HG02763 (cell line): Measurements from ENCODE around the gene ADAT2.
"Not testable (repeated sequence)": the region's sequence is repeated elsewhere in the genome, so short reads cannot be mapped to it uniquely, and the experiment has no call there.

Source experiments
- ATAC-seq: cut with Tn5 transposase; IDR thresholded peaks from one replicate; pipeline ENCODE4 v1.9.1; 2021; ENCODE audit warnings: mild to moderate bottlenecking, moderate library complexity; ENCODE audit not compliant: unreplicated experiment

The ADAT2 gene

GRCh38 chr6:143450453-143451371, at the start of gene ADAT2, which contains the start of gene PEX3:
Gene ADAT2 (minus strand): TSS chr6:143450695. CDS start chr6:143450658, 37 bp downstream.
Gene PEX3 (plus strand): TSS chr6:143450805. CDS start chr6:143451043, 238 bp downstream.
- peak; percentile 98 for ATAC-seq

- no peak for ATAC-seq
Observed at GRCh38 chr6:143498428-143498827, 47.9 kb upstream of the ADAT2 start.

DNA sequence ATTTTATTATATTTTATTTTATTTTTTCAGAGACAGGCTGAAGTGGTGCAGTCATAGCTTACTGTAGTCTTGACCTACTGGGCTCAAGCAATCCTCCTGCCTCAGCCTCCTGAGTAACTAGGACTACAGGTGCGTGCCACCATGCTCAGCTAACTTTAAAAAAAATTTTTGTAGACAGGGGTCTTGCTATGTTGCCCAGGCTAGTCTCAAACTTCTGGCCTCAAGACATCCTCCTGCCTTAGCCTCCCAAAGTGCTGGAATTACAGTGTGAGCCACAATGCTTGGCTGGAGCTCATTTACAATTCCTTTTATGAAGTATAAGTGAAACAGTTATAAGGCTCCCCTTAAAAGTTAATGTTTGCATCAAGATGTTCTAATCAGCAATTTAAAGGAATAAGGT, 46.5 kb upstream of the ADAT2 start:
- no peak for ATAC-seq

GRCh38 chr6:143490775-143491174, 40.3 kb upstream of the ADAT2 start:
- no peak for ATAC-seq

- ATAC-seq, result no peak
Observed at GRCh38 chr6:143490244-143490643, 39.7 kb upstream of the ADAT2 start.

DNA sequence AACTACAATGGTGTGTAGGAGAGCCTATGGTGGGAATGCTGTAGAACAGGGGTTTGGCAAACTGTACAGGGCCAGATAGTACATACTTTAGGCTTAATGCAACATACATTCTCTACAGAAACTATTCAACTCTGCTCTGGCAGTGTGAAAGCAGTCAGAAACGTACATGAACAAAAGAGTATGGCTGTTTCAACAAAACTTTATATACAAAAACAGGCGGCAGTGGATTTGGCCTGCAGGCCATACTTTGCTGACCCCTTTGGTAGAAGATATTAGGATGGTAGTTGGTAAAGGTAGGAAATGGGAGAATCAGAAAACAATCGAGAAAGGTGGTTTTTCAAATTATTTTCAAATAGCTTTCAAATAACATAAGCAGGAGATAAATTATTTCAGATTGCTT, 36.3 kb upstream of the ADAT2 start:
- no peak for ATAC-seq

DNA sequence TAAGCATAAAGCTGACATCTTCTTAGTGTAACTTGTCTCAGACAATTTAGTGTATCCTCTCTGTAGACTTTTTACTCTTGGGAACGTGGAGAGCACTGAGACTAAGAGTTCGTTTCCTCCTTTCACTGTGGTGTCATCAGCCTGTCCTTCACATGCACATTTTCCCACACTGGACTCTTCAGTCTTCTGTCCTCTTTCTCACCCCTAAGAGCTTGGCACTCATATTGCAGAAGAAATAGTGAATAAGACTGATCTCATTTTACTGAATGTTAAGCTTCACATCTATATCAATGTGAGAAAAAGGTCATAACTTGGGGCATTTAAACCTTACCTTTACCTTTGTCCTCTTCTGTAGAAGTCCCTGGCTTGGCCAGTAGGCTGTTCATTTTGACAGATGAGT, 35.5 kb upstream of the ADAT2 start:
- no peak for ATAC-seq

DNA sequence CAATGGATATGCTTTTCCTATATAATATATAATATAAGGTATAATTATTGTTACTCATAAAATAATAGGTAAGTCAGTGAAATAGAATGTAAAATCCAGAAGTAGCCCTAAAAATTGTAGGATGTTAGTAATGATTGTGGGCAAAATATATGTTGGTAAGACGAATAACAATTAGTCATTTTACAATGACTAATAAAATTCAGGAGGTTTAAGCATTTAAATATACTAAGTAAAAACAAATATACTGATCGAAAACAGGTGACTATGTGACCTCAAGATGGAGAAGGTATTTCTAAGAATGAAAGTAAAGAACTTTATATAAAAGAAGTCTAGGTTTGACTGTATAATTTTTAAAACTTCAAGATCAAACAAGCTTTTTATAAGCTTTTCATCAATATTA, 32.1 kb upstream of the ADAT2 start:
- no peak for ATAC-seq

DNA sequence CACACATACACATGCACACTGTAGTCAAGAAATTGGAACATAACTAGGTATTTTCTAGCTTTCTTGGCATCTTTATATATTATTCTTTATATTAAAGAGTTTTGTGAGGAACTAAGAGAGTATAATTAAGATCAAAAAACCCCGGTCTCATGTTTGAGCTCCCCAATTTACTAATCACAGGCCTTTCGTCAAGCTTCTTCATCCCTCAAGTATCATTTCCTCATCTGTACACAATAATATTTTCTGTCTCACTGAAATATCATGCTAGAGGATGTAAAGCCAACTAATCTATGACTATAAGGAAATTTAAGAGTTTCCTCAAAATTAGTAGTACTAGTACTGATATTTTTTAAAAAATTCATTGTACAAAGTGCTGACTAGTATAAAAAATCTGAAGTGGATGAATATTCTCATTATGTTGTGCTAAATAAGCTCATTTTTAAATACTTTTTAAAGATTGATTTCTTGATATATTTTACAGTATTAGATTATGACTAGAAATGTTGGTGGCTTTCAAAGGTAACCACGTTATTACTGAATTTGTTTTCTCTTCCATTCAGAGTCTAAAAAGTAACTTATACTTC, 28.1 kb upstream of the ADAT2 start:
- ATAC-seq, result no peak

DNA sequence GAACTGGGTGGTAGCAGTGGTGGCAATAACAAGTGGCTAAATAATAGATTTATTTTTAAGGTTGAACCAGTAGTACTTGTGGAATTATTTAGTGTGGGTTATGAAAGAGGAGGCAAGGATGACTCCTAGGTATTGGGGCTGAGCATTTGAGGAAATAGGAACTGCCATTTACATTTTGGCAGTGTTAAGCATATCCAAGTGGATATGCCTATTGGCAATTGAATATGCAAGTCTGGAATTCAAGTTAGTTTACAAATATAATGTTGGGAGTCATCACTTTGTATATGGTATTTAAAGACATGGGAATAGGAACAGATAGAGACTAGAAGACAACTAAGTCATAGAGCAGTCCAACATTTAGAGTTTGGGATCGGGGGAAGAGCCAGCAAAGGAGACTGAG, 26.1 kb upstream of the ADAT2 start:
- ATAC-seq, result no peak

DNA sequence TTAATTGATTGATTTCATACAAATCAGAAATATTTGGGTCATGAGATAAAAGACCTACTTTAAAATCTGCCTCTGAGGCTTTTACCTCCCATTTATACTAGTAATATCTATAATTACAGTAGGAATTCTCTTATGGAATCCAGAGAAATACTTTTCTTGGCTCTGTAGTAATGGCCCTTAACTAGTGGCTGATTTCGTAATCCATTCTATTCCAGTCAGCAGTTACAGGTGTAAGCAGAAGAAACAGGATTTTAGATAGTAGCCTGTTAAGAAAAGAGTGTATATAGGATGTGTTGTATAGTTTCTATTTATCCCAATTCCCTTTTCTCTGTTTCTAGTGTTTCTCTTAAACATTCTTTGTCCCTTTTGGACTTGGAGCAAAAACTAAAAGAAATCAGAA, 21.3 kb upstream of the ADAT2 start:
- ATAC-seq, result no peak

DNA sequence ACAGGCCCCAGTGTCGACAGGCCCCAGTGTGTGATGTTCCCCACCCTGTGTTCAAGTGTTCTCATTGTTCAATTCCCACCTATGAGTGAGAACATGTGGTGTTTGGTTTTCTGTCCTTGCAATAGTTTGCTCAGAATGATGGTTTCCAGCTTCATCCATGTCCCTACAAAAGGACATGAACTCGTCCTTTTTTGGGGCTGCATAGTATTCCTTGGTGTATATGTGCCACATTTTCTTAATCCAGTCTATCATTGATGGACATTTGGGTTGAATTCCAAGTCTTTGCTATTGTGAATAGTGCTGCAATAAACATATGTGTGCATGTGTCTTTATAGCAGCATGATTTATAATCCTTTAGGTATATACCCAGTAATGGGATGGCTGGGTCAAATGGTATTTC, 18.3 kb upstream of the ADAT2 start:
- ATAC-seq, result not testable (repeated sequence)

- no peak for ATAC-seq
Observed at GRCh38 chr6:143468026-143468425, 17.5 kb upstream of the ADAT2 start.

DNA sequence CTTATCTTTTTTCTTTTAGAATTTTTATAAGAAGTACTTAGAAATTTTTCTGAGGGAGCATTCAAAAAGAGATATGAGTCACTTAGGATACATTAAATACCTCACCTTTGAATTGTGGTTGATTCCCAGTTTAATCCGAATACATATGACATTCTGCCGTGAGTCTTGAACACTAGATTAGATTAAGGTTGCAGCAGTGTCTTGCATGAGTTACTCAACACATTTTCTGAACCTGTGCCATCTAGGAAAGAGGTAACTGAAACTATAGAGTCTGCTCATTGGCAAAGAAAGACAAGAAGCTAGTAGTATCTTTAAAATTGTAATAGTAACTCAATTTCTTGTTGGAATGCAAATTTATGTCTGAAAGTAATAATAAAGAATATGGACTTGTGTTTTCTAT, 15.1 kb upstream of the ADAT2 start:
- no peak for ATAC-seq

DNA sequence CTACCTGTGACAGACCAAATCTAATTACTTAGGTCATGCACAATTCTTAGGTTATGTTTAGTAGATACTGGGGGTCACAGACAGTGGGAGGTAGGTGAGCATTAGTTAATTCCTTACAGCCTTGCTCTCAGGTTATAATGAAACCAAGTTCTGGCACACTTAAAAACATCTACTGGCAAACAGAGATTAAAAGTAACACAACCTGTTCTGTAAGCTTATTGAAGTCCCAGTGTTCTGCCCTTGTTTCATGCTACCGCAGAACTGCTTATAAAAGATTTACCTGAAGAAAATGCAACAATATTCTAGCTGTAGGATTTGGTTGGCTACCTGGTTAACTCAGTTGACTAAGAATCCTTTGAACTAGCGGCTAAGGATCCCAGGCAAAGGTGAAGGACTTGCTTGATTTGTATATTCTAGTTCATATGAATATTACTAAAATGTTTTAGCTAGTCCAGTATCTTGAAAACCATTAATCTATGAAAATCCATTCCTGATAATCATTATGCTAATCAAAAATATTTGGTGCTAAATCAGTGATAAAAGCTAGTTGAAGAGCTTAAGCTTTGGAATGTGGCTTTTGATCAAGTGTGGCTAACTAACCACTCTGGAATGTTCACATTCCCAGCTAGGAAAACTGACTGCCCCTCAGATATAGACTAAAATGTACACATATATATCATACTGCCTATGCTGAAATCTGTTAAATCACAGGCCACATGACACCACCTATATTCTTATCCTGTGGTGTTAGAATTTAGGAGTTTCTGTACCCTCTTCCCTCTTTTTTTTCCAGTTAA, 7.3 kb upstream of the ADAT2 start:
- no peak for ATAC-seq

DNA sequence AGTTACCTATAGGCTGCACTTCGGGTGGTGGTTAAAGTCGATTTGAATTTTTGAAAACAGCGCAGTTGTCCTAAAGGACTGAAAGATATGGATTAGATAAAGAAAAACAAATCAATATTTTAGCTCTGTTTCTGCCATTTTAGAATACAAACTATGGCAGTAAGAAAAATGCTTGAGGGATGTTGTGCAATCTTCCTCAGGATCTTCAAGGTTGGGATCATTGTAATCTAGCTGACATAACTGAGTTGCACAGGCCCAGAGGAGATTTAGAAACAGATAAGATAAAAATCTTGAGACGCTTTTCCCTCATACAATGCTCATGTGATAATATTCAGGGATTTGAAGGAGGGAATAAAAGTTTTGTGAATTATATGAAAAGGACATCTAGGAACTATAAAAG, 1.0 kb upstream of the ADAT2 start:
- no peak for ATAC-seq

GRCh38 chr6:143449714-143450452, 612 bp downstream of the ADAT2 start:
- no peak for ATAC-seq

DNA sequence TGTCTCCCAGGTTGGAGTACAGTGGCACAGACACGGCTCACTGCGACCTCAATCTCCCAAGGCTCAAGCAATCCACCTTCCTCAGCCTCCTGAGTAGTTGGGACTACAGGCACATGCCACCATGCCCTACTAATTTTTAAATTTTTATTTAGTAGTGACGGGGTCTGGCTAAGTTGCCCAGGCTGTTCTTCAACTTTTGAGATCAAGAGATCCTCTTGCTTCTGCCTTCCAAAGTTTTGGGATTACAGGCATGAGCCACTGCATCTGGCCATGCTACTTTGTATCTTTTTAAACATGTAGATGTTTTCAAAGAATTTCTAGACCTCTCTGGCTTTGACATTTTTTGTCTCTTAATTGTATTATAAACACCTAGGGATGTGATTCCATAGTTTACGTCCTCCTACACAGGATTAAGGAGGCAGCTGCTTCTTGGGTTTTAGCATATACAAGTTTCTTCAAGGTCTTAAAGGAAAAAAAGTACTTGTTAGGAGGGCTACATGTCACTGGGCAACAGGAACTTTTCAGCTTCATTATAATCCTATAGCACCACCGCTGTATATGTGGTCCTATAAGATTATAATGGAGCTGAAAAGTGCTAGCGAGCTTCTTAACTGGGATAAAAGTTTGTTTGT, 1.3 kb downstream of the ADAT2 start:
- ATAC-seq, result no peak

- ATAC-seq, result not testable (repeated sequence)
Observed at GRCh38 chr6:143447865-143448264, 2.6 kb downstream of the ADAT2 start.

DNA sequence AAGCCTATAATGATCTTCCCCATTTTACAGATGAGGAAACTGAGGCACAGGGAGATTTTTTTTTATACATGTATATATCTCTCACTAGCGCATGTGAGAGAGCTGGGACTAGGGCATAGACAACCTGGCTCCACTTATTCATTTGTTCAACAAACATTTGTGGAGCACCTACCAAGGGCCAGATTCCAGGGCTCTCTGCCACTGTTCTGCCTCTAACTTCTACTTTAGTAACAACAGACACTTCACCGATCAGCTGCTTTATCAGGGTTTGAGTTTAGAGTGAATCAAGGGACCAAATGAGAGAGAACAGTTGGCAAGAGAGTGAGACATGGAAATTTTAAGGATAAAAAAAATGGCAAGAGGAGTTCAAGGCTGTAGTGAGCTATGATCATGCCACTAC, 7.4 kb downstream of the ADAT2 start:
- no peak for ATAC-seq
